KOPT-K1 (cell line): ENCODE results near the gene PCLO.
"Not testable (repeated sequence)": the region's sequence is repeated elsewhere in the genome, so short reads cannot be mapped to it uniquely, and the experiment has no call there.

Source experiments
- H3K27ac ChIP-seq: fragments of 200-600 bp; sonication (generic); 2 replicates; pipeline ENCODE4 v1.5.1; 2016; ENCODE audit warnings: antibody characterized with exemption, mild to moderate bottlenecking, low read depth, low read length; ENCODE audit not compliant: poor library complexity, severe bottlenecking
- H3K36me3 ChIP-seq: fragments of 200-600 bp; sonication (generic); 2 replicates; pipeline ENCODE4 v1.5.1; 2017; ENCODE audit warnings: antibody characterized with exemption, mild to moderate bottlenecking, low read length, moderate library complexity; ENCODE audit not compliant: insufficient read depth
- H3K9me3 ChIP-seq: fragments of 200-600 bp; sonication (generic); 2 replicates; pipeline ENCODE4 v1.5.1; 2017; ENCODE audit warnings: antibody characterized with exemption, low read length, mild to moderate bottlenecking; ENCODE audit not compliant: insufficient read depth, poor library complexity, severe bottlenecking

Gene PCLO

GRCh38 chr7:83036721-83037380 lies 125.8 kb downstream of the PCLO start:
- no peaks in the 10 kb centered on the region for H3K36me3 ChIP-seq
- H3K9me3 ChIP-seq = no peaks in the 10 kb centered on the region
- no peak overlapping the region for H3K27ac ChIP-seq

GRCh38 chr7:83036130-83036529 lies 126.6 kb downstream of the PCLO start:
- Histone ChIP-seq H3K9me3 (no peaks in the 10 kb centered on the region), H3K27ac (no peak overlapping the region), H3K36me3 (no peaks in the 10 kb centered on the region)

- Histone ChIP-seq H3K36me3 (no peaks in the 10 kb centered on the region), H3K27ac (no peak overlapping the region), H3K9me3 (no peaks in the 10 kb centered on the region)
These were observed 130.5 kb downstream of the PCLO start for GRCh38 chr7:83032195-83032594.

GRCh38 chr7:83023817-83024665 lies 138.6 kb downstream of the PCLO start:
- not testable (repeated sequence) for H3K27ac ChIP-seq, H3K36me3 ChIP-seq, H3K9me3 ChIP-seq

- H3K27ac ChIP-seq = no peak overlapping the region
- no peaks in the 10 kb centered on the region for H3K9me3 ChIP-seq
- H3K36me3 ChIP-seq = no peaks in the 10 kb centered on the region
These were observed 141.7 kb downstream of the PCLO start for GRCh38 chr7:83021032-83021431.

GRCh38 chr7:83020161-83020560 lies 142.5 kb downstream of the PCLO start:
- no peaks in the 10 kb centered on the region for H3K36me3 ChIP-seq
- no peak overlapping the region for H3K27ac ChIP-seq
- H3K9me3 ChIP-seq = no peaks in the 10 kb centered on the region

GRCh38 chr7:83015916-83016315 lies 146.8 kb downstream of the PCLO start:
- H3K9me3 ChIP-seq = no peaks in the 10 kb centered on the region
- no peak overlapping the region for H3K27ac ChIP-seq
- no peaks in the 10 kb centered on the region for H3K36me3 ChIP-seq

GRCh38 chr7:83014546-83014945 lies 148.1 kb downstream of the PCLO start:
- Histone ChIP-seq H3K9me3 (no peaks in the 10 kb centered on the region), H3K36me3 (no peaks in the 10 kb centered on the region), H3K27ac (no peak overlapping the region)

GRCh38 chr7:83011954-83012353 lies 150.7 kb downstream of the PCLO start:
- Histone ChIP-seq H3K36me3 (no peaks in the 10 kb centered on the region), H3K27ac (no peak overlapping the region), H3K9me3 (no peaks in the 10 kb centered on the region)

GRCh38 chr7:83005410-83005809 lies 157.3 kb downstream of the PCLO start:
- Histone ChIP-seq H3K9me3 (no peaks in the 10 kb centered on the region), H3K27ac (no peak overlapping the region), H3K36me3 (no peaks in the 10 kb centered on the region)

GRCh38 chr7:83001362-83002040 lies 161.2 kb downstream of the PCLO start:
- Histone ChIP-seq H3K27ac (no peak overlapping the region), H3K36me3 (no peaks in the 10 kb centered on the region), H3K9me3 (no peaks in the 10 kb centered on the region)

- Histone ChIP-seq H3K9me3 (no peaks in the 10 kb centered on the region), H3K36me3 (no peaks in the 10 kb centered on the region), H3K27ac (no peak overlapping the region)
These were observed 164.2 kb downstream of the PCLO start for GRCh38 chr7:82998436-82998835.

GRCh38 chr7:82985144-82985802 lies 177.4 kb downstream of the PCLO start:
- H3K36me3 ChIP-seq = no peaks in the 10 kb centered on the region
- H3K9me3 ChIP-seq = no peaks in the 10 kb centered on the region
- no peak overlapping the region for H3K27ac ChIP-seq

- Histone ChIP-seq H3K36me3 (no peaks in the 10 kb centered on the region), H3K27ac (no peak overlapping the region)
These were observed 182.4 kb downstream of the PCLO start for GRCh38 chr7:82980130-82980788.

More at GRCh38 chr7:82980130-82980788, 182.4 kb downstream of the PCLO start:
- H3K9me3 ChIP-seq = no peaks in the 10 kb centered on the region
